Central memory CD4-positive, alpha-beta T cell (primary cell): ENCODE measurements around the gene TDRD12.

Experiments
- DNase-seq: peaks from one replicate; pipeline ENCODE4 v3.0.0; 2022

The TDRD12 gene

GRCh38 chr19:32869966-32870573, 150.5 kb downstream of the TDRD12 start:
- no peak for DNase-seq

GRCh38 chr19:32870981-32871451, 151.4 kb downstream of the TDRD12 start:
- DNase-seq = no peak

DNA sequence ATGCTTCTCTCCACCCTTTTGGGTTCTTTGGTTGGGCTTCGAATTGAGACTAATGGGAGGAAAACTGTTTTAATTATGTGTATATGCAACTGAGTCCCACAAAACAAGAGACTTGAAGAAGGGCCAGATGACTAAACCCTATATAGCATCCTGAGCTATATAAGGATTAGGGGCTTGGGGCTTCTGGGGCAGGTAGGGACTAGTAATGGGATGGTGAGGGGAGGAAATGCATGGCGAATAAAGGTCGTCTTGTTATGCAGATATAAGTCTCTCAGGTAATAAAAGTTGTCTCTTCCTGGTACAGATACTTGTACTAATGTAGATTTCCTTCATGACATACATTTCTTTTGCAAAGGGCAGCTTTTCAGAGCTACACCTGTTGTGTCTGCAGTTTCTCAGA, 152.8 kb downstream of the TDRD12 start:
- no peak for DNase-seq

- no peak for DNase-seq
Observed at GRCh38 chr19:32873247-32873959, 153.8 kb downstream of the TDRD12 start.

GRCh38 chr19:32874605-32875004, 155.0 kb downstream of the TDRD12 start:
- no peak for DNase-seq

DNA sequence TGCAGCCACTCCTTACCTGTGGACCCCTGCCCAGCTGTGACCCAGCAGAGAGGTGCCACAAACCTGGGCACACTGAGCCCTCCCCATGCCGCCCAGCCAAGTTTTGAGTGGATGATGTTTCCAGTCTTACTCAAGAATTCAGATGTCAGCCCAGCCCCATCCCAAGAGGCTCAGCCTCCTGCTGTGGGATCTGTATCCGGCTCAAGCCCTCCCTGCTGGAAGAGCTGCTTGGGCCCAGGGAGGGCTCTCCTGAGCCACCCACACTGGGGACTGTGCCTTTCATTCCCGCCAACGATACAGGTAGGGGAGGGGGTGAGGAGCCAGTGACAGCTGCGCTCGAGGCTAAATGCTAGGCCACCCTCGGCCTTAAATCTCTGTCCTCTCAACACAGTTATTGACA, 155.9 kb downstream of the TDRD12 start:
- no peak for DNase-seq

GRCh38 chr19:32876236-32876918, 156.8 kb downstream of the TDRD12 start:
- no peak for DNase-seq

GRCh38 chr19:32876919-32877285, 157.3 kb downstream of the TDRD12 start:
- no peak for DNase-seq
